Neural progenitor cell (in vitro differentiated cells): ENCODE data around the gene TMEM185A.
"Not testable (repeated sequence)": the region's sequence is repeated elsewhere in the genome, so short reads cannot be mapped to it uniquely, and the experiment has no call there.

Experiments
- CTCF ChIP-seq: fragments of 200-600 bp; sonication (generic); IDR thresholded peaks from 2 replicates; pipeline ENCODE4 v1.5.1; 2017; ENCODE audit warnings: antibody characterized with exemption, mild to moderate bottlenecking
- EZH2 ChIP-seq: fragments of 200-600 bp; sonication (generic); IDR thresholded peaks from 2 replicates; pipeline ENCODE4 v1.6.1; 2017; ENCODE audit warnings: antibody characterized with exemption, mild to moderate bottlenecking, moderate library complexity
- EZH2phosphoT487 ChIP-seq: fragments of 200-600 bp; sonication (generic); IDR thresholded peaks from 2 replicates; pipeline ENCODE4 v1.6.1; 2017; ENCODE audit warnings: antibody characterized with exemption

GRCh38 chrX:149590993-149591392, 40.6 kb downstream of the TMEM185A start:
- not testable (repeated sequence) for TF ChIP-seq EZH2, CTCF, EZH2phosphoT487
